Smooth muscle cell (in vitro differentiated cells): ENCODE data around the gene INSR. TPM values are rescaled to one million over a fixed set of nuclear protein-coding genes. Genes with fewer than 3 reads are reported as not detected.

Experiments
- DNase-seq: peaks from one replicate; lab custom pipeline; 2025; ENCODE audit not compliant: unreplicated experiment; lab: John Stamatoyannopoulos, UW
- H2AFZ ChIP-seq: fragments of 200-600 bp; sonication (generic); 2 replicates; pipeline ENCODE4 v1.6.0; 2016; ENCODE audit warnings: antibody characterized with exemption, low read depth, mild to moderate bottlenecking
- H3F3A ChIP-seq: fragments of 200-600 bp; sonication (generic); 2 replicates; pipeline ENCODE4 v1.6.0; 2017; ENCODE audit warnings: antibody characterized with exemption, low read depth
- H3K27ac ChIP-seq: fragments of 200-600 bp; sonication (generic); 2 replicates; pipeline ENCODE4 v1.5.1; 2016; ENCODE audit warnings: low read depth, mild to moderate bottlenecking
- H3K27me3 ChIP-seq: fragments of 200-600 bp; sonication (generic); 2 replicates; pipeline ENCODE4 v1.6.1; 2016; ENCODE audit warnings: low read depth, mild to moderate bottlenecking
- H3K36me3 ChIP-seq: fragments of 200-600 bp; sonication (generic); 2 replicates; pipeline ENCODE4 v1.5.1; 2016; ENCODE audit warnings: low read depth
- H3K4me1 ChIP-seq: fragments of 200-600 bp; sonication (generic); 2 replicates; pipeline ENCODE4 v1.5.1; 2016; ENCODE audit warnings: low read depth
- H3K4me2 ChIP-seq: fragments of 200-600 bp; sonication (generic); 2 replicates; pipeline ENCODE4 v1.6.0; 2016; ENCODE audit warnings: mild to moderate bottlenecking
- H3K4me3 ChIP-seq: fragments of 200-600 bp; sonication (generic); 2 replicates; pipeline ENCODE4 v1.5.1; 2016; ENCODE audit warnings: mild to moderate bottlenecking
- H3K79me2 ChIP-seq: fragments of 200-600 bp; sonication (generic); 2 replicates; pipeline ENCODE4 v1.6.0; 2016; ENCODE audit warnings: low read depth, mild to moderate bottlenecking
- H3K9ac ChIP-seq: fragments of 200-600 bp; sonication (generic); 2 replicates; pipeline ENCODE4 v1.6.0; 2016; ENCODE audit warnings: low read depth
- H3K9me3 ChIP-seq: fragments of 200-600 bp; sonication (generic); replicated peaks from 2 replicates; pipeline ENCODE4 v1.5.1; 2016; ENCODE audit warnings: low read depth
- H4K20me1 ChIP-seq: fragments of 200-600 bp; sonication (generic); 2 replicates; pipeline ENCODE4 v1.6.0; 2016; ENCODE audit warnings: low read depth
- CTCF ChIP-seq: fragments of 200-600 bp; sonication (generic); IDR thresholded peaks from 2 replicates; pipeline ENCODE4 v1.5.1; 2017; ENCODE audit warnings: borderline replicate concordance, mild to moderate bottlenecking, antibody characterized with exemption; ENCODE audit not compliant: insufficient read depth, poor library complexity, severe bottlenecking
- WGBS: methylation state at CpG from one replicate; pipeline ENCODE4 v1.1.7; 2016; ENCODE audit warnings: low lambda C conversion rate; 5-methylcytosine and 5-hydroxymethylcytosine counted together
- polyA plus RNA-seq: library from polyadenylated mRNA; unstranded; fragments of >200 nt; fragmentation: Nextera tagmentation; extraction: Ambion mirVana; gene quantifications from 2 replicates; pipeline ENCODE4 v1.2.1, GENCODE V29; 2016
- total RNA-seq: library from RNA; depleted of rRNA; stranded (reverse); fragments of >200 nt; gene quantifications from 2 replicates; pipeline ENCODE4 v1.2.3, GENCODE V29; 2014

INSR gene
- total and polyA plus RNA-seq, 2 experiments from 2014 or later, result 2.8 to 12.7 TPM

DNA sequence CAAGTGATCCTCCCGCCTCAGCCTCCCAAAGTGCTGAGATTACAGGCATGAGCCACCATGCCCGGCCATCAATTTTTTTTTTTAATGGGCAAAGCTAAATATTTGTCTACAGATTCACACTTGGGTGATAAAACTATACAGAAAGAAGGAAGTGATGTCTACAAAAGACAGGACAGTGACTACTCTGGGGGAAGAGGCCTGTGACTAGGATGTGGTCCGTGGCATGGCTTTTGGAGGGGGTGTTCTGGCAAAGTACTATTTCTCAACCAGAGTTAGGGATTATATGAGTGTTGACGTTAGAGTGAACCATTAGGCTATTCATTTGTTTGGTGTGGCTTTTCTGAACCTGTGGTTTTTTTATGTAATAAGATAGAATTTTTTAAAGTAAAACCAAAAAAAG is 42.7 kb downstream of the INSR start:
- Histone ChIP-seq H3K9ac (no peak overlapping the region), H3K36me3 (no peaks in the 10 kb centered on the region), H2AFZ (no peak overlapping the region), H3F3A (no peaks in the 10 kb centered on the region), H3K27ac (no peak overlapping the region), H3K4me2 (no peak overlapping the region), H3K79me2 (no peaks in the 10 kb centered on the region), H4K20me1 (no peaks in the 10 kb centered on the region), H3K4me1 (no peaks in the 10 kb centered on the region), H3K4me3 (no peak overlapping the region), H3K9me3 (no peaks in the 10 kb centered on the region), H3K27me3 (no peaks in the 10 kb centered on the region)
- TF ChIP-seq CTCF, result no peak
- DNase-seq, result no peak
- WGBS, result 85% methylated on average over 4 of the region's 4 CpGs

GRCh38 chr19:7250951-7251350 is 43.3 kb downstream of the INSR start:
- Histone ChIP-seq H3K79me2 (no peaks in the 10 kb centered on the region), H3K4me1 (no peaks in the 10 kb centered on the region), H3F3A (no peaks in the 10 kb centered on the region), H3K4me3 (no peak overlapping the region), H3K9me3 (no peaks in the 10 kb centered on the region), H2AFZ (no peak overlapping the region), H4K20me1 (no peaks in the 10 kb centered on the region), H3K27me3 (no peaks in the 10 kb centered on the region), H3K4me2 (no peak overlapping the region), H3K36me3 (no peaks in the 10 kb centered on the region), H3K27ac (no peak overlapping the region), H3K9ac (no peak overlapping the region)
- no peak for DNase-seq
- no peak for TF ChIP-seq CTCF
- WGBS, result 89% methylated on average over 4 of the region's 4 CpGs

GRCh38 chr19:7250057-7250596 is 44.1 kb downstream of the INSR start:
- H3K36me3 ChIP-seq, result no peaks in the 10 kb centered on the region
- DNase-seq, result no peak
- no peaks in the 10 kb centered on the region for H3K27me3 ChIP-seq
- H3K9ac ChIP-seq, result no peak overlapping the region
- no peak overlapping the region for H2AFZ ChIP-seq
- TF ChIP-seq CTCF, result no peak
- H3K4me1 ChIP-seq, result no peaks in the 10 kb centered on the region
- 77% methylated on average over 1 of the region's 1 CpG for WGBS
- no peaks in the 10 kb centered on the region for H3K79me2 ChIP-seq
- no peaks in the 10 kb centered on the region for H3F3A ChIP-seq
- no peaks in the 10 kb centered on the region for H4K20me1 ChIP-seq
- no peak overlapping the region for H3K4me2 ChIP-seq
- no peak overlapping the region for H3K4me3 ChIP-seq
- H3K27ac ChIP-seq, result no peak overlapping the region
- no peaks in the 10 kb centered on the region for H3K9me3 ChIP-seq

- no peak for TF ChIP-seq CTCF
- DNase-seq, result no peak
- Histone ChIP-seq H3K27ac (no peak overlapping the region), H4K20me1 (no peaks in the 10 kb centered on the region), H2AFZ (no peak overlapping the region), H3K4me2 (no peak overlapping the region), H3K79me2 (no peaks in the 10 kb centered on the region), H3F3A (no peaks in the 10 kb centered on the region), H3K36me3 (no peaks in the 10 kb centered on the region), H3K9me3 (no peaks in the 10 kb centered on the region), H3K4me1 (no peaks in the 10 kb centered on the region), H3K27me3 (no peaks in the 10 kb centered on the region), H3K4me3 (no peak overlapping the region), H3K9ac (no peak overlapping the region)
- WGBS, result 96% methylated on average over 4 of the region's 4 CpGs
Measured at GRCh38 chr19:7247155-7247554, 47.1 kb downstream of the INSR start.
